ENCODE measurements around the gene CLEC20A.

CLEC20A gene

GRCh38 chr1:178500091-178500770 is 3.5 kb upstream of the CLEC20A start:
- no peak for DNase-seq (ENCODE audit: low spot score)

DNA sequence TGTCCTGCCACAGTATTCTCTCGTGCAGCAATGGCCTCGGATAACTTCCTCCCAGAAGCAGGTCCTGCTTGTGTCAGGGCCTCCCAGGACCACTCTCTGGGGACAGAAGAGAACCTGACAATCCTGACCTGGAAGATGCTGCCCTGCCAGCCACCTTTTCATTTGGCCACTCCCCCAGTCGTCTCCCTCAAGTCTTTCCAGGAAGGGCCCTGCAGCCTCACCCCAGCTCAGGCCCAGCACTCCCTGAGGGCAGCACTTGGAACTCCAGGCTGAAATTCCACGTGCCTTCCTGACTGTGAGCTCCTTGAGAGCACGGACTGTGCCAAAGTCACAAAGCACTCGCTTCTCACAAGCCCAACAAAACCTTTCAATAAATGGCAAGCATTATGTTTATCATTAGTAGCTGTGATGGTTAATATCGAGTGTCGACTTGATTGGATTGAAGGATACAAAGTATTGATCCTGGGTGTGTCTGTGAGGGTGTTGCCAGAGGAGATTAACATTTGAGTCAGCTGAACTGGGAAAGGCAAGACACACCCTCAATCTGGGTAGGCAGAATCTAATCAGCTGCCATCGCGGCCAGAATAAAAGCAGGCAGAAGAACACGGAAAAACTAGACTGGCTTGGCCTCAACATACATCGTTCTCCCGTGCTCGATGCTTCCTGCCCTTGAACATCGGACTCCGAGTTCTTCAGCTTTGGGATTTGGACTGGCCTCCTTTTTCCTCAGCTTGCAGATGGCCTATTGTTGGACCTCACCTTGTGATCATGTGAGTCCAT is 2.3 kb upstream of the CLEC20A start:
- DNase-seq (ENCODE audit: low spot score), result no peak

GRCh38 chr1:178497903-178498478 is 1.2 kb upstream of the CLEC20A start:
- no peak for DNase-seq (ENCODE audit: low spot score)

GRCh38 chr1:178495741-178496409 is 889 bp downstream of the CLEC20A start:
- DNase-seq (ENCODE audit: low spot score), result no peak

- no peak for DNase-seq (ENCODE audit: low spot score)
Measured at GRCh38 chr1:178495158-178495557, 1.6 kb downstream of the CLEC20A start.

GRCh38 chr1:178494569-178494971 is 2.2 kb downstream of the CLEC20A start:
- DNase-seq (ENCODE audit: low spot score), result no peak

DNA sequence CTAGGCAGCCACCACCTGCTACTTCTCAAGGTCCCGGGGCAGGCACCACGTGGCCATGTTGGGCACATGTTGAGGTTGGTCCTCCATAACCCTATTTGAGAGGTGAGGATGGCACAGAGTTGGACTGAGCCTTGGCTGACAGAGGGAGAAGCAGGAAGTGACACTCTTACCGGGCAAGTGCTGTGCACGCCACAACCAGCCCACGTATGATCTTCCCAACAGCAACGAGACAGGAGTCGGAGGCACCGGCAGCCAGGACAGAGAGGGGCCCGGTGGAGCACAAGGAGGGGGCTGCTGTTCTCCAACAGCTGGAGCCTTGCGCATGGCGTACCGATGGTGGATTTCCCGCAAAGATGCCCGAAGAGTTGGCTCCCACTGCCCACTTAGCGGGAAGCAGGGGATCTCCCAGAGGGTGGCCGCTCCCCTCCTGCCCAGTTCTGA is 3.4 kb downstream of the CLEC20A start:
- no peak for DNase-seq (ENCODE audit: low spot score)

GRCh38 chr1:178492341-178492740 is 4.4 kb downstream of the CLEC20A start:
- DNase-seq (ENCODE audit: low spot score), result no peak

DNA sequence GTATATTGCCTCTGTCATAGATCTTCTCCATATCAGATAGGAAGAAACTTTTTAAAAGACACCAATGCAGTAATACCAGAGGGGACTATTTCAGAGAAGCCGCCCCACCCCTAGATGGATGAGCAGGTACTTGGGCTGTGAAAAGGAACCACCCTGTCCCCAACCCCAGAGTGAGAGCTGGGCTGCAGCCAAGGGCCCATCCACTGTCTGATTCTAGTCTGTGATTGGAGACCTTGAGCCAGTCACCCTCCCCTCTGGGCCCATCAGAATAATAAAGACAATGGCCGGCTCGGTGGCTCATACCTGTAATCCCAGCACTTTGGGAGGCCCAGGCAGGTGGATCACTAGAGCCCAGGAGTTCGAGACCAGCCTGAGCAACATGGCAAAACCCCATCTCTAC is 5.0 kb downstream of the CLEC20A start:
- DNase-seq (ENCODE audit: low spot score), result no peak

- no peak for DNase-seq (ENCODE audit: low spot score)
Measured at GRCh38 chr1:178490967-178491366, 5.8 kb downstream of the CLEC20A start.

DNA sequence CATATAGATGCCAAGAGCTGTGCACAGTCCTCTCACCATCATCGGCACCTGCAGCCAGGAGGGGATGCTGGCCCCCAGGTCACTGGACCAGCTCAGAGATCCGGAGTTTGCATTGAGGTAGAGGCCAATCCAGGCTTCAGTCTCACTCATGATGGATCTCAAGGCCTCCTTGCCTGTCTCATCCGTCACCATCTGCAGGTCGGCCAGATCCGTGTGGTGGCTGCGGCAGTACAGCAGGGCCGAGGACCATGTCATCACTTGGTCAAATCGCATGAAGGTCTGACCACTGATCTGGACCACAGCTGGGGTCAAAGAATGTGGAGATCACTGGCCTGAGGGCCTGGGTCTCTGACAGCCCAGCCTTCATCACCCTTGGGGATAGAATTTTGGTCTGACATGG is 6.6 kb downstream of the CLEC20A start:
- DNase-seq (ENCODE audit: low spot score), result no peak

- DNase-seq (ENCODE audit: low spot score), result no peak
Measured at GRCh38 chr1:178489399-178489798, 7.4 kb downstream of the CLEC20A start.

DNA sequence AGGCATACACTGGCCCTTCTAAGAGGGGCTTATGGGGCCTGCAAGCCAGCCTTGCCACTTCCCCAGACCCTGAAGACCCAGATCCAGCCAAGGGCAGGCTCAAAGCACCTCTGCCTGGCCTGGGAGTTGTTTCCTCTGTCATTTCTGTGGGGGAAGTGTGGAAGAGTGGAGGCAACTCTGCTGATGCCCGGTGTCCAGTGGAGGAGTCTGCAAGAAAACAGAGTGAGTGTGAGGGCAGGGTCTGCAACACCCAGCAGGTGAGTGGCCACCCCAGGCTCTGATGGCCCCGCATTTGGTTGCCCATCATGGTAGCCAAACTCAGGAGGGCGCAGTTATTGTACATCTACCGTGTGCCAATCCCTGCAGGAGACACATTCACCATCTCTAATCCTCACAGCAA is 8.4 kb downstream of the CLEC20A start:
- DNase-seq (ENCODE audit: low spot score), result no peak

DNA sequence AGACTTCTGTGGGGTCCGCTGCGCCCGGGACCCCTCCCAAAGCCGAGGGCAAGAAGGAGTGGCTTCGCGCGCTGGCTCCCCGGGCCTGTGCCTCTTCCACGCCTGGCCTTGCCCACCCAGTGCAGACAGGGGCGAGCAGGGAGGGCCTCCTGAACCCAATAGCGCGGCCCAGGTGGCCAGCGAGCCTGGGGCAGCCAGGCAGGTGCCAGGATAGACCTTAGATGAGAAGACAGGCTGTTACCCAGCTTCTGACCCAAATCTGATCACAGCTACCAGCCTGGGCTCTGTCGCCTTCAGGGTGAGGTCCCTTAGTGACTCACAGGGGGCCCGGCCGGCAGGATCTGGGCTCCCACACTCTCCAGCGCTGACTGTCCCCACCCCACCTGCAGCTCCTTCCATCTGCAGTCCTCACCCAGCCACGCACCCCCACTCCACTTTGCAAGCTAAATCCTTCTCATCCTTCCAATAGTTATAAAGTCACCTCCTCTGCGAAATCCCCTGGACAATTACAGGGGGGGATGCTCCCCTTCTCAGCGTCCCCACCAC is 9.6 kb downstream of the CLEC20A start:
- DNase-seq (ENCODE audit: low spot score), result no peak

DNA sequence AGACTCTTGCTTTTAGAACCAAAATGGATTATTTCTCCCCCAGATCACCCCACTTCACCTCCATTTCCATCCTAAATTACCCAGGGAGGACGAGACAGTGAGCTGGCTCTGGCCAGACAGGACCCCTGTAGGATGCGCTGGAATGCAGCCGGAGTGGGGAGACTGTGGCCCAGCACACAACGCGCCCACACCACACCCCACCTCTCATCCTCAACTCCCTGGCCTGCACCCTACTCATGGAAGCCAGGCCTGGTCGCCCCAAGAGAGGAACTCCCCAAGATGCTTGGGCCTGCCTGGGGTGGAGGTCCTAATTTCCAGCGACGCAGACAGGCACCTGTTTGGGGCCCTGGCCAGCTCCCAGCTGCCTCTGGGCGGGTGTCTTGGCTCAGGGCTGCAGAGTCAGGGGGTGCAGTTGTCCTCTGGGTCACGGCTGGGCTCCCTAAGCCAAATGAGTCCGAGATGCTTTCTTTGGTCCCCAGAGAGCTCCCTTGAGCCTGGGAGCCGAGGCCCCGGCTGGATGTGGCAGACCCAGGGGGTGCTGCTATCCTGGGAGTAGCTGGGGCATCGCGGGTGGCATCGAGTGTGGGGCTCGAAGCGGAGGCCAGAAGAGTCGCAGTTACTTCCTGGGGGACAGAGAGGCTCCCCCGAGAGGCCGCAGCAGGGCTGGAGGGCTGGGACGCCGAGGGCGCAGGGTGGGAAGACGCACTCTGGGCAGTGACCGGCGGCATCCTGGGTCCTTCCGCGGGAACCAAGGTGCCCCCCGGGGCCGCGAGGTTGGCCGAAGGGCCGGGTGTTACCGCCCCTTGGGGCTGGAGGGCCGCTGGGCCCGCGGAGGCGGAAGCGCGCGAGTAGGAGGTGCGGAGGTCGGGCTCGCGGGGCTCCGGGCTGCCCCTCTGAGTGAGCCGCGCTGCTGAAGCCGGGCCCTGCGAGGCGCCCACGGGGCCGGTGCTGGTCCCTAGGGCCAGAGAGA is 10.4 kb downstream of the CLEC20A start:
- no peak for DNase-seq (ENCODE audit: low spot score)

DNA sequence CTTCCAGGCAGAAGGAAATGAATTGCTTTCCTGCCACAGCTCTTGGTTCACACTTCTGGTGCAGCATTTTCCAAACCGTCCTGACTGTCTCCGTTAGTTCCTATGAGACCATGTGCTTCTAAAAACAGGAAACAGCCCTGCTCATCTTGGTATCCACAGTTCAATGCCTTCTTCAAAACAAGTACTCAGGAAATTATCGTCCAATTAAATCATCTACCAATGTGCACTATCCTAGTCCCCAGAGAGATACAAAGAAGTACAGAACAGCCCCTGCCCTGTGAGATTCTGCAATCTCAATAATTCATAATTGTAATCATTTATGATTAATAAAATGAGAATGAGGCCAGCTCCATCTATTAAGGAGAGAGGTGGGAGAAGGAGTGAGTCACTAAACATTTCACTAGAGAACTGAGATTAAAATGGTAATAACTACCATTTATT is 11.2 kb downstream of the CLEC20A start:
- no peak for DNase-seq (ENCODE audit: low spot score)

DNA sequence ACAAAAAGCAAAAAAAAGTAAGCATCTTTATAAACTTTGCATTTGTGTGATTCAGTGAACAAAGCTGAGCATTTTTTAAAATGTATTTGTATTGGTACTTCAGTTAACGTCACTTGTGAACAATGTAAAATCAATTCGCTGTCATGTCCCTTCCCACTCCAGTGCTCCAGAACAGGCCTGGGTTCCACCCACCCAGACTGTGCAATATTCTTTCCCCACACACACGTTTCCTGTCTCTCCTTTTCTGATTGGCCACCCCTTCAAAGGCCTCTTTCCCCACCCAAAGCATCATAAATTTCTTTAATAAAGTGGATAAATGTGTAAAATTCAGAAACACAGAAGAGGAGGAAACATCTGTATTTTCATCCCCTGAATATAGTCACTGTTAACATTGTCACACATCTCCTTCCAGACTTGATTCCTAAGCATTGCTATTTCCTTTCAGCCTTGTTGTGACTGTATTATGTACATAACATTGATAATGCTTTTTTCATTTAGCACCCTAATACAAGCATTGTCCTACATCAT is 12.0 kb downstream of the CLEC20A start:
- no peak for DNase-seq (ENCODE audit: low spot score)

GRCh38 chr1:178483251-178483957 is 13.4 kb downstream of the CLEC20A start:
- DNase-seq (ENCODE audit: low spot score), result no peak

GRCh38 chr1:178477841-178478240 is 18.9 kb downstream of the CLEC20A start:
- no peak for DNase-seq (ENCODE audit: low spot score)

- DNase-seq (ENCODE audit: low spot score), result no peak
Measured at GRCh38 chr1:178477373-178477772, 19.4 kb downstream of the CLEC20A start.
